Measurements from ENCODE around the gene C16orf86.
"Not testable (repeated sequence)": the region's sequence is repeated elsewhere in the genome, so short reads cannot be mapped to it uniquely, and the experiment has no call there.

C16orf86 gene

GRCh38 chr16:67679935-67680897 is 13.6 kb downstream of the C16orf86 start:
- DNase-seq (ENCODE audit: low read depth), result no peak
- H3K4me3 ChIP-seq (ENCODE audit: low read depth, low read length), result no peak overlapping the region

GRCh38 chr16:67683767-67684166 is 17.2 kb downstream of the C16orf86 start:
- DNase-seq (ENCODE audit: low read depth), result no peak
- no peak overlapping the region for H3K4me3 ChIP-seq (ENCODE audit: low read depth, low read length)

- H3K4me3 ChIP-seq (ENCODE audit: low read depth, low read length), result no peak overlapping the region
- no peak for DNase-seq (ENCODE audit: low read depth)
These were observed 18.9 kb downstream of the C16orf86 start for GRCh38 chr16:67685388-67686112.

- DNase-seq (ENCODE audit: low read depth); H3K4me3 ChIP-seq (ENCODE audit: low read depth, low read length): not testable (repeated sequence)
These were observed 27.1 kb downstream of the C16orf86 start for GRCh38 chr16:67693517-67694285.

- H3K4me3 ChIP-seq (ENCODE audit: low read depth, low read length), result no peak overlapping the region
- DNase-seq (ENCODE audit: low read depth), result no peak
These were observed 28.0 kb downstream of the C16orf86 start for GRCh38 chr16:67694611-67695010.

- no peak overlapping the region for H3K4me3 ChIP-seq (ENCODE audit: low read depth, low read length)
These were observed 31.0 kb downstream of the C16orf86 start for GRCh38 chr16:67697422-67698185.

GRCh38 chr16:67699265-67699664 is 32.7 kb downstream of the C16orf86 start:
- H3K4me3 ChIP-seq (ENCODE audit: low read depth, low read length), result no peak overlapping the region
- no peak for DNase-seq (ENCODE audit: low read depth)

More at GRCh38 chr16:67697422-67698185, 31.0 kb downstream of the C16orf86 start:
- no peak for DNase-seq (ENCODE audit: low read depth)

- no peak overlapping the region for H3K4me3 ChIP-seq (ENCODE audit: low read depth, low read length)
These were observed 34.8 kb downstream of the C16orf86 start for GRCh38 chr16:67701420-67701819.

GRCh38 chr16:67702130-67702529 is 35.5 kb downstream of the C16orf86 start:
- DNase-seq (ENCODE audit: low read depth), result no peak
- H3K4me3 ChIP-seq (ENCODE audit: low read depth, low read length), result no peak overlapping the region

More at GRCh38 chr16:67701420-67701819, 34.8 kb downstream of the C16orf86 start:
- no peak for DNase-seq (ENCODE audit: low read depth)

GRCh38 chr16:67703626-67704025 is 37.0 kb downstream of the C16orf86 start:
- H3K4me3 ChIP-seq (ENCODE audit: low read depth, low read length), result no peak overlapping the region
- DNase-seq (ENCODE audit: low read depth), result no peak

- no peak for DNase-seq (ENCODE audit: low read depth)
These were observed 37.5 kb downstream of the C16orf86 start for GRCh38 chr16:67704110-67704509.

GRCh38 chr16:67707210-67707609 is 40.6 kb downstream of the C16orf86 start:
- DNase-seq (ENCODE audit: low read depth), result no peak
- no peak overlapping the region for H3K4me3 ChIP-seq (ENCODE audit: low read depth, low read length)

More at GRCh38 chr16:67704110-67704509, 37.5 kb downstream of the C16orf86 start:
- H3K4me3 ChIP-seq (ENCODE audit: low read depth, low read length), result no peak overlapping the region

- no peak for DNase-seq (ENCODE audit: low read depth)
- H3K4me3 ChIP-seq (ENCODE audit: low read depth, low read length), result no peak overlapping the region
These were observed 41.2 kb downstream of the C16orf86 start for GRCh38 chr16:67707790-67708189.

- H3K4me3 ChIP-seq (ENCODE audit: low read depth, low read length), result no peak overlapping the region
- no peak for DNase-seq (ENCODE audit: low read depth)
These were observed 41.8 kb downstream of the C16orf86 start for GRCh38 chr16:67708368-67708771.

- no peak for DNase-seq (ENCODE audit: low read depth)
- H3K4me3 ChIP-seq (ENCODE audit: low read depth, low read length), result no peak overlapping the region
These were observed 42.4 kb downstream of the C16orf86 start for GRCh38 chr16:67709050-67709449.

- no peak for DNase-seq (ENCODE audit: low read depth)
- no peak overlapping the region for H3K4me3 ChIP-seq (ENCODE audit: low read depth, low read length)
These were observed 44.0 kb downstream of the C16orf86 start for GRCh38 chr16:67710607-67711006.

- H3K4me3 ChIP-seq (ENCODE audit: low read depth, low read length), result no peak overlapping the region
- DNase-seq (ENCODE audit: low read depth), result no peak
These were observed 47.1 kb downstream of the C16orf86 start for GRCh38 chr16:67713647-67714273.

- no peak overlapping the region for H3K4me3 ChIP-seq (ENCODE audit: low read depth, low read length)
- no peak for DNase-seq (ENCODE audit: low read depth)
These were observed 47.9 kb downstream of the C16orf86 start for GRCh38 chr16:67714522-67714921.

Measured in skeletal muscle cell (primary cell).